ENCODE measurements around the gene F13A1.

Gene F13A1

DNA sequence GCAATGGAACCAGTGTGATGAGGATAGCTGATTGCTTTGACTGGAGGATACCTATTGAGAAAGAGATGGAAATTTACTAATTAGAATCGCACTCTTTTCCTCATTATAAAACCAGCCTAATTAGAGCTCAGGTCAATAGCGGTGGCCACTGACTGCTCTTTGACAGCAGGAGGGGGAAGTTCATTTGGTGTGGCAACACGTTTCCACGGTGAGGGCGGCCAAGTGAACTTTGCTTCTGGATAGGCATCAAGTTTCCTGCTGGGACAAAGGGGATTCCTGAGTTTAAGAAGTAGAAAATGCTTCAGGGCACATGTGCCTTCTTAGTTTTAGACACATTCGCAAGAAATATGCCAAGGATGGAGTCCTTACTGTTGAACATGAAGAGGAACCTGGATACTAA lies 168.4 kb downstream of the F13A1 start:
- intact Hi-C loops (cut with DNase I): no loop called here
- peak in 6 of 42 donors; percentile 9 to 43 (median 13) for DNase-seq

DNA sequence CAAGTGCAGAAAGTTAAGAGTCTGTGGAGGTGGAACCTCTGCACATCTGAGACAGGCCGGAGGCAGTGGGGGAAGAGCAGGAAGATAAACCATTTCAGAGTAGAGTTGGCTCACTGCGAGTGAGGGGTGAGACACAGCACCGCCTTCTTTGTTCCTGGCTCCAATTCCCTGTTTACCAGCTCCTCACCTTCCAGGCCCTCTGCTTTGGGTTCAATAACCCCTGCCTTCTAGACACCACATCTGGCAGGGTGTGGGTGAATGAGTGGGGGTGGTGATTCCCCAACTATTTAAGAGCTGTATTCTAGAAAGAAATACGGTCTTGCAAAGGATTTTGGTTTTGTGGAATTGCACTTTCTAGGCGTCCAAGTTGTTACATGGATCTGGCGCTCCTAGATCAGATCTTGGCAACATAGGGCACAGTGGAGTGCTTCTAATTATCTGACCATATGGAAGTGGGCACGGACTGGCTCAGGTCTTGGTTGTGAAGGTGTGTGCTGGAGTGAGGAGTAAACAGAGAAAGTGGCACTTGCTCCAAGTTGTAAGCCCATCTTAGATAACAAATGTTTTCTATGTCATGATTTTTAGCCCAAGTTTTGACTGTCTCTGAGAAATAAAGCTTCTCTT lies 172.2 kb downstream of the F13A1 start:
- intact Hi-C loops (cut with DNase I): no loop called here

GRCh38 chr6:6131492-6132109 lies 188.9 kb downstream of the F13A1 start:
- no peak for DNase-seq
- intact Hi-C loops (cut with DNase I): no loop called here

More for the DNA sequence above, 172.2 kb downstream of the F13A1 start:
- DNase-seq: peak in 6 of 42 donors; percentile 10 to 55 (median 16)

GRCh38 chr6:6125495-6125894 lies 195.0 kb downstream of the F13A1 start:
- intact Hi-C loops (cut with DNase I): no loop called here
- DNase-seq: peak in 15 of 42 donors; percentile 3 to 51 (median 15)

DNA sequence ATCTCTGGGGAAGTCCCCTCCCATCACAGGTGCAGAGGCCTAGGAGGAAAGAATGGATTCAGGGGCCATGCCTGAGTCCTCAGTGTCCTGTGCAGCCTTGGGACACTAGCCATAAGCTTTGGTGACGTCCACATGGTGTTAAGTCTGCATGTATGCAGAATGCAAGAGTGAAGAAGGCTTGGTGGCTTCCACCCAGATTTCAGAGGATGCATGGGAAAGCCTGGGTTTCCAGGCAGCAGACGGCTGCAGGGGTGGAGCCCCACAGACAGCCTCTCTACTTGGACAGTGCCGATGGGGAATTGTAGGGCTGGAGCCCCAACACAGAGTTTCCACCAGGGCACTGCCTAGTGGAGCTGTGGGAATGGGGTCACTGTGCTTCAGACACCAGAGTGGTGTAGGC lies 196.7 kb downstream of the F13A1 start:
- no peak for DNase-seq
- intact Hi-C loops (cut with DNase I): no loop called here

DNA sequence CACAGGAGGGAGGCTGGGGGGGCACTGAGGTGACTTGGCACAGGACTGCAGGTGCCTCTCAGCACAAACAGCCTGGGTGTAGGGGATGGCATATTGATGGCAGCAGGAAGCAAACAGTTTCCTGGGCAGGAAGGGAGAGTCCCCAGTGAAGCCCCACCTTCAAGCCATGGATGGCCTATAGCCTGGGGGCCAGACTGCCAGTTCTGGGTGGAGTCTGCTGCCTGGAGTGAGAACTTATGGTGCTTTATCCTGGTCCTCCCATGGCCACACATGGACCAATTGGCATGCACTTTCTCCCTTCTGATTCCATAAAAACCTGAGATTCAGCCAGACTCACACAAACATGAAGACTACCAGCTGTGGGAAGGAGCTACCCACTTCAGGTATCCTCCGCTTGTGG lies 198.5 kb downstream of the F13A1 start:
- no peak for DNase-seq
- intact Hi-C loops (cut with DNase I): no loop called here

- intact Hi-C loops (cut with DNase I): no loop called here
- DNase-seq: no peak
Measured at GRCh38 chr6:6105472-6106036, 214.9 kb downstream of the F13A1 start.
